RWPE1 (cell line): ENCODE data around the gene MYCBP.

ENCODE experiments used
- CTCF ChIA-PET: fragments of 350-600 bp; sonication (Branson Sonifier 250); formaldehyde crosslinking; extraction: SDS; loops from one replicate; lab custom pipeline; 2021; lab: Yijun Ruan, JAX
- POLR2A ChIA-PET: fragments of 400-600 bp; formaldehyde crosslinking; extraction: SDS; loops from one replicate; lab custom pipeline; 2020; ENCODE audit warnings: antibody characterized with exemption; ENCODE audit not compliant: low non-redundant PET; lab: Yijun Ruan, JAX
- DNase-seq: peaks from one replicate; pipeline ENCODE4 v3.0.0; 2012; ENCODE audit warnings: low spot score
- H3K27ac ChIP-seq: fragments of 450-650 bp; 2 replicates; pipeline ENCODE4 v1.5.1; 2017
- TF ChIP-seq, protein P1 (sequence below): fragments of 450-650 bp; conservative IDR thresholded peaks from 2 replicates; pipeline ENCODE4 v1.5.1; 2017; ENCODE audit warnings: low read depth, mild to moderate bottlenecking

Gene MYCBP

DNA sequence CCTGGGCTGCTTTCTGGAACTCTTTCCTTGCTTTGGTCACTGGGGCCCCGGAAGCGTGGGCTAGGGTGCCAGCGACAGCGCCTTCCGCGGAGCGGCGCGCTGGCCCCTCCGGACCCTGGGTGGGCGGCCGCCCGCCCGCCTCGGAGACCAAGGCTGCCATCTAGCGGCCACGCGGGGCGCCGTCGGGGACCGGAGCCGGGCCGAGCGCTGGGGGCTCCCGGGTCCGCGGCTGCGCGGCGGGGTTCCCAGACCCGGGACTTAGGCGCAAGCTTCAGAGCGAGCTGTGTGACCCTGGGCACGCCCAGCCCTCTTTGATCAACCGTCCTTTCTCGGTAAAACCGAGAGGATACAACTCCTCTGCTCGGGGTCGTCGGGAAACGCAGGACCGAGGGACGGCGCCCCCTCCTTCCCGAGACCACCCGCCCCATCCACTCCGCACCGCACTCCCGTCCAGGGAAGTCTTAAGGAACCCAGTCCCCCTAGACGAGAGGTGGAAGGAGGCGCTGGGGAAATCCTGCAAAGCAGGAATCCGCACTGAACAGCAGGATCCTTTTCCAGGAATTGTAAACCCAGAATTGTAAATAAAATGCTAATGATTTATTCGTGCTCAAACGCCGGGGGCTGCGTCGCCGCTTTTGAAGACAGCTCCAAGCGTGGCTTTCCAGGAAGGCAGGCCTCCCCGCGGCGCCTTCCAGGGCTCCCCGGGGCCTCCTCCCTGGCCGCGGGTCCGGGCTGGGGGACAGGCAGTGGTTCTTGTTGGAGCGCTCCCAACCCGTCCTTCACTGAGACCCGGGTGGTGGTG is 54.8 kb downstream of the MYCBP start:
- no peak overlapping the region for H3K27ac ChIP-seq
- ChIA-PET POLR2A (no interaction called here), CTCF (interaction anchor here (0.6 to 1.5 kb wide), 9 partner anchors 8 to 828 kb away, joined by 3 to 7 read pairs (median 4); no protein-coding TSS in a partner anchor)
- DNase-seq, result peak; percentile 41
- TF ChIP-seq, protein P1, sequence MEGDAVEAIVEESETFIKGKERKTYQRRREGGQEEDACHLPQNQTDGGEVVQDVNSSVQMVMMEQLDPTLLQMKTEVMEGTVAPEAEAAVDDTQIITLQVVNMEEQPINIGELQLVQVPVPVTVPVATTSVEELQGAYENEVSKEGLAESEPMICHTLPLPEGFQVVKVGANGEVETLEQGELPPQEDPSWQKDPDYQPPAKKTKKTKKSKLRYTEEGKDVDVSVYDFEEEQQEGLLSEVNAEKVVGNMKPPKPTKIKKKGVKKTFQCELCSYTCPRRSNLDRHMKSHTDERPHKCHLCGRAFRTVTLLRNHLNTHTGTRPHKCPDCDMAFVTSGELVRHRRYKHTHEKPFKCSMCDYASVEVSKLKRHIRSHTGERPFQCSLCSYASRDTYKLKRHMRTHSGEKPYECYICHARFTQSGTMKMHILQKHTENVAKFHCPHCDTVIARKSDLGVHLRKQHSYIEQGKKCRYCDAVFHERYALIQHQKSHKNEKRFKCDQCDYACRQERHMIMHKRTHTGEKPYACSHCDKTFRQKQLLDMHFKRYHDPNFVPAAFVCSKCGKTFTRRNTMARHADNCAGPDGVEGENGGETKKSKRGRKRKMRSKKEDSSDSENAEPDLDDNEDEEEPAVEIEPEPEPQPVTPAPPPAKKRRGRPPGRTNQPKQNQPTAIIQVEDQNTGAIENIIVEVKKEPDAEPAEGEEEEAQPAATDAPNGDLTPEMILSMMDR, result peak; percentile 90

DNA sequence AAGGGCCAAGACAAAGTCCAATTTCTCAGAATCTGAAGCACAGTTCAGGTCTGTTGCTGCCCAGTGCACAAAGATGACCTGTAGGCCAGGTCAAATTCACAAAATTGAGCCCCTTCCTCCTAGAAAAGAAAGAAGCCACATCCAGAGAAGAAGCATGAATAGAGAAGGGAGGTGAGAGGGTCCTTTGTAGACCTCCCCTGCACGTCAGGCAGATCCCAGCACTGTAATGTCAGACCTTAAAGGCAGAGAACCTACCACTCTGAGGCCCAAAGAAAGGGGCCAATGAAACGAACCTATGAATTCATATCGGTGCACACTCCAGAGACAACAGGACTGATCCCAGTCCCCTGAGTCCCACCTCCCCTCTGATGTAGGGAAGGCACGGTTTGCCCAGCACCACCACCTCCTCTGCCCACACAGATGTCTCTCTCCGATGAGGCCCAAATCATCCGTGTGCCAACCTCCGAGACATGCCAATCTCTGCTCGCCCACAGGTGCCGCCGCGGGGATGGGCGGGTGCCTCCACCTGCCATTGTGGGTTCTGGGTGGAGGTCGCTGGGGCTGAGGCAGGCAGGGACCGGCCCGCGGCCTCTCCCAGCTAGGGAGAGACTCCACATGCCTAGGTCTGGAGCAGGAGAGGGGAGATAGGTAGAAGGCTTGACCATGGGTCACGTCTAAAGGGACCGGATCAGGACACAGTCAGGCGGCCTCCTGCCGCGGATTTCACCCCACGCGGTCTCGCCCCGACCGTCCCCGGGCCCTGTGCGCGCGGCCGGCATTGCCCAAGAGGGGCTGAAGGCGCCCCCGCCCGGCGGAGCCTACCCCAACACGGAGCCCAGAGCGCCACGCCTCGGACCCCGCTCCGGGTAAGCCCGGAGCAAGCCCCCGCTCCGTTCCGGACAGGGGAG is 55.6 kb downstream of the MYCBP start:
- POLR2A ChIA-PET, result no interaction called here
- CTCF ChIA-PET, result interaction anchor here (0.6 to 1.0 kb wide), 2 partner anchors 180 to 791 kb away, joined by 4 to 5 read pairs; no protein-coding TSS in a partner anchor
- DNase-seq, result no peak
- H3K27ac ChIP-seq, result no peak overlapping the region
- TF ChIP-seq, protein P1, result no peak

DNA sequence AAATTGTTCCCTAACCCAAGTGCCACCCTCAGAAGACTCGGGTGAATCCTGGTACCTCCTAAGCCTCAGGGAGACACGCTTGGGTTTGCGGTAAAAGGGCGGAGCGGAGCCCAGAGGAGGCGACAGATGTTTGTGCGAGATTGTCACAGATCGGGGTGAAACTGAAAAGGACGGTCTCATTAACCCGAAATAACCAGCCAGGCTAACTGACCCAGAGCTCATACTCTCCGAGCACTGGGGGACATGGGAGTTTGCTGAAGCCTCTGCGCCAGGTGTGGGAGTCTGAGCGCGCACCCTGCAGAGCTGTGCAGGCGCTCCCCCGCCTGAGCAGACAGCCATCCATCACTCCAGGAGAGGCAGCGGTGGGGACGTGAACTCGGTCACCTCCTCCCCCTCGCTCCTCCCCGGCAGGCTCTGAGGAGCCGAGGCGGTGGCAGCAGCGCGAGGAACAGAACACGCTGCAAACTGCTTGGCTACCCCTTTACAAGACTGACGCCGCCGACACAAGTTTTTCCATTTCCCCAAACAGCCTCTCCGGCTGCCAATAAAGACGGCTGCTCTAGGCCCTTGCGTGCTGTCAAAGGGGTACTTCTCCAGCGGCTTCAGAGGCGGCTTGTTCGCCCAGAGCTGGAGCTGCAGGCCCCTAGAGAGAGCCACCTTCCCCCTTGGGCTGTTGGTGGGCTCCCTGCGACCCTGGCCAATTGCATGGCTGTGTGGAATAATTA is 57.1 kb downstream of the MYCBP start:
- CTCF ChIA-PET, result interaction anchor here (0.9 kb wide), 1 partner anchor 679 kb away, joined by 3 read pairs; no protein-coding TSS in a partner anchor
- TF ChIP-seq, protein P1, result no peak
- POLR2A ChIA-PET, result no interaction called here
- no peak overlapping the region for H3K27ac ChIP-seq
- no peak for DNase-seq

DNA sequence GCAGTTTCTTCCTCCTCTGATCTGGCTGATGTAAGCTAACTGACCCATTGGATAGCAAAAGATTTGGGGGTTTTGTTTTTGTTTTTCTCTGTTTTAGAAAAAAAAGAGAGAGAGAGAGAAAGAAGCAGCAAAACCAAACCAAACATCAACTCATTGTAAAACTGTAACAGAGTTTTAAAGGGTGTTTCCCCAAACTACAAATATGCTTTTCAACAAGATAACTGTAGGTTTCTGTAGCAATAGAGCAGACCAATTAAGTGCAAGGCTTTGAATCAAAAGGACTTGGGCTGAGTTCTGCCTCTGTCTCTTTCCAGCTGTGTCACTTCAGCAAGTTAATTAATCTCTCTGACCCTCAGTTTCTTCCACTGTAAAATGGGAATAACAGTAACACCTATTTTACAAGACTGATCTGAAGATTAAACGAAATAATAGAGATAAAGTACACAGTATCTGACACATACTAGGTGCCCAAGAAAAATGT is 58.1 kb downstream of the MYCBP start:
- TF ChIP-seq, protein P1, result no peak
- H3K27ac ChIP-seq, result no peak overlapping the region
- ChIA-PET CTCF (no interaction called here), POLR2A (no interaction called here)
- no peak for DNase-seq

DNA sequence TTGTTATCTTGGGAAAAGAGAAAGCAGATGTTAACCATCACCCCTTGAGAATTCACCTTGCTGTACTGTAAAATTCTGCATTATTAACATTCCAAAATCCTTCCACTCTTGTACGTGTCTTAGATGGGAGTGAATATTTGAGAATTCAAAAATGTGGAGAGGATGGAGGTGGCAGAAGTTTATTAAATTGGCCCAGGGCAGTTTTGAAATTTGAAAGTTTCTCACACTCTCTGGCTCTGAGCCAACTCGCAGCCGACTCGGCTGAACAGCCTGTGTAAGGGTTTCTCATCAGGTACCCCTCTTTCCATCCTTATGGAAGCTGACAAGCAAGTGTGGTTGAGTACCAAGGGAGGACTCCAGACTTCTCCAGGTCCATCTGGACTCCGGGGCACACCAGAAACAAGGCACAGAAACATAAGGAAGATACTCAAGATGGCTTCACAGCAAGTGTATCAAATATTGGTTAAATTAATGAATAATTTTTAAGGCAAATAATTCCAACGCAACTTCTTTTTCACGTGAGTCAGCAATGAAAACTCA is 58.6 kb downstream of the MYCBP start:
- H3K27ac ChIP-seq, result no peak overlapping the region
- no peak for DNase-seq
- TF ChIP-seq, protein P1, result no peak
- ChIA-PET POLR2A (no interaction called here), CTCF (no interaction called here)
